ENCODE measurements around the gene RALB.

DNA sequence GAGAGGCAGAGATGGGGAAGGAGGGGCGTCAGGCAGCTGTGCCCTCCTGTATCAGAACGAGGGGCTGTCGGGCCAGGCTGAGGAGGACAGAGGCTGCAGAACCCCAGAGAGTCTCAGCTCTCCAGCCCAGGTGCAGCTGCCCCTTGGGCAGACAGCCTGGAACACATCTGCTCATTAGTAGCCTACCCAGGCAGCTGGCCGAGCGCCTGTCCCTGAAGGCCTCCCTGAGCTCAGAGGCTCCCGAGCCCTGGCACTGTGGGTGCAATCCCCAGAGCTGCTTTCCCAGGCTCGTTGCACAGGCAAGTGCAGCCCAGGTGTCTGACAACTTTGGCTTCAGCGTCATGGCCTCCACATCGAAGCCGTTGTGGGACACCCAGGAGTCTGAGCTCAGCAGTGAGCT is 16.3 kb upstream of the RALB start:
- TF ChIP-seq CTCF (IDR thresholded peaks at IDR 0.05 in 4 of 5, conservative IDR thresholded peaks at IDR 0.05 in 1 of 5) (no peak), POLR2A (IDR thresholded peaks at IDR 0.05) (no peak)
